SK-N-MC (cell line): ENCODE measurements around the gene AK5.
"Not testable (repeated sequence)": the region's sequence is repeated elsewhere in the genome, so short reads cannot be mapped to it uniquely, and the experiment has no call there.

Experiments used
- DNase-seq: peaks from one replicate; pipeline ENCODE4 v3.0.0-alpha.2; 2011; ENCODE audit warnings: low read depth, low spot score
- H3K27ac ChIP-seq: fragments of 200-600 bp; sonication (generic); 2 replicates; pipeline ENCODE4 v1.5.1; 2016; ENCODE audit warnings: mixed run types
- H3K36me3 ChIP-seq: fragments of 200-600 bp; sonication (generic); 2 replicates; pipeline ENCODE4 v1.6.1; 2017; ENCODE audit warnings: antibody characterized with exemption, low read length, mixed read lengths; ENCODE audit not compliant: insufficient read depth
- H3K4me3 ChIP-seq: fragments of 200-600 bp; sonication (generic); 2 replicates; pipeline ENCODE4 v1.5.1; 2016
- H3K9ac ChIP-seq: fragments of 200-600 bp; sonication (generic); 2 replicates; pipeline ENCODE4 v1.8.0; 2017; ENCODE audit warnings: mixed run types, mixed read lengths; ENCODE audit not compliant: insufficient read length
- H3K9me3 ChIP-seq: fragments of 200-600 bp; sonication (generic); 2 replicates; pipeline ENCODE4 v1.6.1; 2017; ENCODE audit warnings: low read depth, mild to moderate bottlenecking, antibody characterized with exemption, low read length, moderate library complexity, mixed read lengths
- EZH2 ChIP-seq: fragments of 200-600 bp; sonication (generic); IDR thresholded peaks from one replicate; pipeline ENCODE4 v1.6.1; 2017; ENCODE audit warnings: antibody characterized with exemption
- FOXP2 ChIP-seq: optimal IDR thresholded peaks from 2 replicates; pipeline ENCODE3; 2011; ENCODE audit warnings: mild to moderate bottlenecking, moderate library complexity; ENCODE audit not compliant: insufficient read depth; ENCODE audit errors: extremely low read length, control extremely low read depth
- POLR2AphosphoS5 ChIP-seq: IDR thresholded peaks from 2 replicates; pipeline ENCODE4 v1.6.1; 2012; ENCODE audit warnings: mild to moderate bottlenecking, low read depth, low read length, borderline replicate concordance

Gene AK5

DNA sequence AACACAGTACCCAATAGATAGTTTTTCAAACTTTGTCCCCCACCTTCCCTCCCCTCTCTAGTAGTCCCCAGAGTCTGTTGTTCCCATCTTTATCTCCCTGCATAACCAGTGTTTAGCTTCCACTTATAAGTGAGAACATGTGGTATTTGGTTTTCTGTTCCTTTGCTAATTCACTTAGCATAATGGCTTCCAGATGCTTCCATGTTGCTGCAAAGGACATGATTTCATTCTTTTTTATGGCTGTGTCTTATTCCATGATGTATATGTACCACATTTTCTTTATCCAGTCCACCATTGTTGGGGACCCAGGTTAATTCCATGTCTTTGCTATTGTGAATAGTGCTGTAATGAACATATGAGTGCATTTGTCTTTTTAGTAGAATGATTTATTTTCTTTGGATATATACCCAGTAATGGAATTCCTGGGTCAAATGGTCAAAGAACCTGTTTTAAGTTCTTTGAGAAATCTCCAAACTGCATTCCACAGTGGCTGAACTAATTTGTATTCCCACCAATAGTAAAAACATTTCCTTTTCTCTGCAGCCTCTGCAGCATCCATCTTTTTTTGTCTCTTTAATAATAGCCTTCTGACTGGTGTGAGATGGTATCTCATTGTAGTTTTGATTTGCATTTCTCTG, 126.0 kb downstream of the AK5 start:
- TF ChIP-seq EZH2 (no peak), FOXP2 (no peak), POLR2AphosphoS5 (no peak)
- no peak for DNase-seq
- H3K9ac ChIP-seq = no peak overlapping the region

GRCh38 chr1:77408933-77409332, 127.1 kb downstream of the AK5 start:
- H3K9ac ChIP-seq, H3K9me3 ChIP-seq, H3K36me3 ChIP-seq, DNase-seq, H3K4me3 ChIP-seq, H3K27ac ChIP-seq: not testable (repeated sequence)

More for the DNA sequence above, 126.0 kb downstream of the AK5 start:
- Histone ChIP-seq H3K9me3 (no peaks in the 10 kb centered on the region), H3K36me3 (no peaks in the 10 kb centered on the region), H3K27ac (no peak overlapping the region), H3K4me3 (no peak overlapping the region)

- DNase-seq = no peak
- H3K9me3 ChIP-seq = no peaks in the 10 kb centered on the region
- no peak overlapping the region for H3K4me3 ChIP-seq
- H3K27ac ChIP-seq = no peak overlapping the region
- H3K9ac ChIP-seq = no peak overlapping the region
- no peak for TF ChIP-seq FOXP2
- TF ChIP-seq POLR2AphosphoS5 = no peak
- TF ChIP-seq EZH2 = no peak
- no peaks in the 10 kb centered on the region for H3K36me3 ChIP-seq
Observed at GRCh38 chr1:77412069-77412819, 130.4 kb downstream of the AK5 start.

DNA sequence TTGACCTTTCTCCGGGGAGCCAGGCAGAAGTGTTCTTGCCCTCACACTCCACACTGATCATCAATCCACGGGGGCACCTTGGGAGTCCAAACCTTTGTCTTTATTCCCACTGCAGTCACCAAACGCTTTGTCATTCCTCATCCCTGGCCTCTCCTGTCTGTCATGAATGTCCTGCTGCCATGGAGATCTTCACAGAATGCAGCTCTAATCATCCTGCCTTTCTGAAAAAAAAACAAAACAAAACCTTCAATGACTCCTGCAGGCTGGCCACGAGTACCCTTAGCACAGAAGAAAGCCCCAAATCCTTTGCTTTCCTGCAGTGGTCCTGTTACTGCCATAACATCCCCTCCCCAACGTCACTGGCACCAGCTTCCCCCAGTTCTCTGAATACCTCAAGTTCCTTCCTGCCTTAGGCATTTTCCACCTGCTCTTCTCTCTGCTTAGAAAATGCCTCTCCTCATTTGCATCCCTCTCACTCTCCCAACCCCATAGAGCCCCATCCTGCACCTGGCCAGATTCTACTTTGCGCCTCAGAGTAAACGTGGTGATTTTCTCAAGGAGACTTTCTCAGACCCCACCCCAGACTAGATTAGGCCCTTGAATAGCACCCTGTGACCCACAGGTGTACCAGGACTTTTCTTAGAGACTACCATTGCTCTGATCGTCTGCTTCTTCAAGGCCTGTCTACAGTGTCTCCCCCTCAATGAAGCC, 131.2 kb downstream of the AK5 start:
- no peak for DNase-seq
- H3K4me3 ChIP-seq = no peak overlapping the region
- H3K9ac ChIP-seq = no peak overlapping the region
- no peaks in the 10 kb centered on the region for H3K9me3 ChIP-seq
- TF ChIP-seq EZH2 (no peak), FOXP2 (no peak), POLR2AphosphoS5 (no peak)
- H3K36me3 ChIP-seq = no peaks in the 10 kb centered on the region
- H3K27ac ChIP-seq = no peak overlapping the region

DNA sequence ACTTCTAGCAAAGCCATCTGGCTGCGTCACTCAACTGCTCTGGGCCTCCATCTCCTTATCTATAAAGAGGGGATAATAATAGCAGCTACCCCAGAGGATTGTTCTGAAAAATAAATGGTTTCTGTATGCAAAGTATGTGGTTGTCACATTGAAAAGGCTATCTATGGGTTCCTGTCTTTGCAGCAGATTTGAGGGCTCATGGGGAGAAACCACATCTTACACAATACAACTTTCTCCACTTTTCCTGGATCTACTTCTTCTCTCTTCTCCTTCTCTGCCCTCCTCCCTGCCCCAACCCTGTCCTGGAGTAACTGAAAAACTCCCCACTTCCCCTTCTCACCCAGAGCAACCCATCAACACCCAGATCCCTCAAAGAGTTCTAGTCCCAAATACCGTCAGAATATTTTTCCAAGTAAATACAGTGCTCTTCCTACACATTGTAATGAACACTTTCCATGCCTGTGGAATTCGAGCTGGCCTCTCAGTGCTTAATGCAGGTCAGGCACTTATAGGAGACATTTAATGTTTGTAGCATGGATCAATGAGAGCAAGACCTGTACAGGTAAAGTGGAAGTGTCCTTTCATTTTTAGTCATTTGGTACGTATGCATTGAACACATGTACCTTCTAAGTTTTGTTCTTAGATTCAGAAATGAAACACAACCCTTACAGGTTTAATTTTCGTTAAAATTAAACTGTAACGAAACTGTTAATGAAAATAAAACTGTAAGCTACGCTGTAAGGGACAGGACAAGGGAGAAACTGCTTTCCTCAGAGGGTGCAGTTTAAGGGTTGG, 131.9 kb downstream of the AK5 start:
- H3K4me3 ChIP-seq = no peak overlapping the region
- H3K9me3 ChIP-seq = no peaks in the 10 kb centered on the region
- no peak overlapping the region for H3K27ac ChIP-seq
- TF ChIP-seq FOXP2 = no peak
- no peak for TF ChIP-seq POLR2AphosphoS5
- TF ChIP-seq EZH2 = no peak
- no peak for DNase-seq
- no peaks in the 10 kb centered on the region for H3K36me3 ChIP-seq
- no peak overlapping the region for H3K9ac ChIP-seq

GRCh38 chr1:77415579-77415978, 133.8 kb downstream of the AK5 start:
- Histone ChIP-seq H3K27ac (no peak overlapping the region), H3K4me3 (no peak overlapping the region), H3K9me3 (no peaks in the 10 kb centered on the region), H3K9ac (no peak overlapping the region), H3K36me3 (no peaks in the 10 kb centered on the region)
- TF ChIP-seq FOXP2 = no peak
- TF ChIP-seq EZH2 = no peak
- TF ChIP-seq POLR2AphosphoS5 = no peak
- DNase-seq = no peak

DNA sequence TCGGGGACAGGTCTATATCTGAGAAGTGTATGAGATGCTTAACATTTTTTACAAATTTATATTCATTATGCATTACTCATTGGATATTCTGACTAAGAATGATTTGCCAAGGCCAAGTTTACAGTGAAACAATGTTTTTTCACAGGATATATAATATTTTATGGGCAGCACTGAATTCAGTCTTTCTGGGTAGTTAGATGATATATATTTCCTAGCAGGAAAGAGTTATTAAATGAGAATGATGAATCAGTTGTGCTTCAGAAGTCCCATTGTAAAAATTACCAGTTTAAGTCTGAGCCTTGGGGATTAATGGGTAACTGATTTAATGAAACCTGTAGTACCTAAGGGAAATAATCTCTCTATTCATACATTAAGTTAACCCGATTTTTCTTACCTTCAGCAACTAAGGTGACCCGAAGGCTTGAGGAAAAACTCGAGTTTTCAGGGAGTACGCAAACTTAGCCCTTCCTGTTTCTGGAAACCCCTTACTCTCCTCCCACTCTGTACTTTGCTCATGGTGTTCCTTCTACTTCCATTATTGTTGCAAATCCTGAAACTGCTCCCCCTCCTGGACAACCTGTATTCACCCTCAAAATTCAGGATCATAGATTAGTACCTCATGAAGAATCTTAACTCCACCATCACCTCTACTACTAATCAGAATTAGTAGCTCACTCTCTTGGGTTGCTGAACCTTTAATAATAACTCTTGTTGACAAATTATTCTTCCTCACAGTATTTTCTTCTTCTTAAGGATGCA, 135.1 kb downstream of the AK5 start:
- H3K4me3 ChIP-seq = no peak overlapping the region
- DNase-seq = no peak
- H3K36me3 ChIP-seq = no peaks in the 10 kb centered on the region
- no peak overlapping the region for H3K9ac ChIP-seq
- no peak overlapping the region for H3K27ac ChIP-seq
- H3K9me3 ChIP-seq = no peaks in the 10 kb centered on the region
- TF ChIP-seq FOXP2 (no peak), POLR2AphosphoS5 (no peak), EZH2 (no peak)

DNA sequence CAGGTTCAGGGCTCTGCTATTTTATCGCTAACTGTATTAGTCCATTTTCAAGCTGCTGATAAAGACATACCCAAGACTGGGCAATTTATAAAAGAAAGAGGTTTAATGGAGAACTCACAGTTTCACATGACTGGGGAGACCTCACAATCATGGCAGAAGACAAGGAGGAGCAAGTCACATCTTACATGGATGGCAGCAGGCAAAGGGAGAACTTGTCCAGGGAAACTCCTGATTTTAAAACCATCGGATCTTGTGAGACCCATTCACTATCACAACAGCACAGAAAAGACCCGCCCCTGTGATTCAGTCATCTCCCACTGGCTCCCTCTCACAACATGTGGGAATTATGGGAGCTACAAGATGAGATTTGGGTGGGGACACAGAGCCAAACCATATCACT, 136.2 kb downstream of the AK5 start:
- not testable (repeated sequence) for H3K9ac ChIP-seq, H3K9me3 ChIP-seq, H3K4me3 ChIP-seq, H3K27ac ChIP-seq, H3K36me3 ChIP-seq, DNase-seq
